Pulmonary artery endothelial cell (primary cell): ENCODE results near the gene TOP2B. TPM values are rescaled to one million over a fixed set of nuclear protein-coding genes. Genes with fewer than 3 reads are reported as not detected.

Experiments used
- DNase-seq: peaks from one replicate; pipeline ENCODE4 v3.0.0-alpha.2; 2011; ENCODE audit warnings: low read depth, low spot score
- total RNA-seq: library from RNA; depleted of rRNA; stranded (reverse); fragments of >200 nt; gene quantifications from 2 replicates; pipeline ENCODE4 v1.2.3, GENCODE V29; 2014

The TOP2B gene, protein sequence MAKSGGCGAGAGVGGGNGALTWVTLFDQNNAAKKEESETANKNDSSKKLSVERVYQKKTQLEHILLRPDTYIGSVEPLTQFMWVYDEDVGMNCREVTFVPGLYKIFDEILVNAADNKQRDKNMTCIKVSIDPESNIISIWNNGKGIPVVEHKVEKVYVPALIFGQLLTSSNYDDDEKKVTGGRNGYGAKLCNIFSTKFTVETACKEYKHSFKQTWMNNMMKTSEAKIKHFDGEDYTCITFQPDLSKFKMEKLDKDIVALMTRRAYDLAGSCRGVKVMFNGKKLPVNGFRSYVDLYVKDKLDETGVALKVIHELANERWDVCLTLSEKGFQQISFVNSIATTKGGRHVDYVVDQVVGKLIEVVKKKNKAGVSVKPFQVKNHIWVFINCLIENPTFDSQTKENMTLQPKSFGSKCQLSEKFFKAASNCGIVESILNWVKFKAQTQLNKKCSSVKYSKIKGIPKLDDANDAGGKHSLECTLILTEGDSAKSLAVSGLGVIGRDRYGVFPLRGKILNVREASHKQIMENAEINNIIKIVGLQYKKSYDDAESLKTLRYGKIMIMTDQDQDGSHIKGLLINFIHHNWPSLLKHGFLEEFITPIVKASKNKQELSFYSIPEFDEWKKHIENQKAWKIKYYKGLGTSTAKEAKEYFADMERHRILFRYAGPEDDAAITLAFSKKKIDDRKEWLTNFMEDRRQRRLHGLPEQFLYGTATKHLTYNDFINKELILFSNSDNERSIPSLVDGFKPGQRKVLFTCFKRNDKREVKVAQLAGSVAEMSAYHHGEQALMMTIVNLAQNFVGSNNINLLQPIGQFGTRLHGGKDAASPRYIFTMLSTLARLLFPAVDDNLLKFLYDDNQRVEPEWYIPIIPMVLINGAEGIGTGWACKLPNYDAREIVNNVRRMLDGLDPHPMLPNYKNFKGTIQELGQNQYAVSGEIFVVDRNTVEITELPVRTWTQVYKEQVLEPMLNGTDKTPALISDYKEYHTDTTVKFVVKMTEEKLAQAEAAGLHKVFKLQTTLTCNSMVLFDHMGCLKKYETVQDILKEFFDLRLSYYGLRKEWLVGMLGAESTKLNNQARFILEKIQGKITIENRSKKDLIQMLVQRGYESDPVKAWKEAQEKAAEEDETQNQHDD (N-terminal part only)
- 91.0 and 105 TPM in 2 replicates for total RNA-seq

DNA sequence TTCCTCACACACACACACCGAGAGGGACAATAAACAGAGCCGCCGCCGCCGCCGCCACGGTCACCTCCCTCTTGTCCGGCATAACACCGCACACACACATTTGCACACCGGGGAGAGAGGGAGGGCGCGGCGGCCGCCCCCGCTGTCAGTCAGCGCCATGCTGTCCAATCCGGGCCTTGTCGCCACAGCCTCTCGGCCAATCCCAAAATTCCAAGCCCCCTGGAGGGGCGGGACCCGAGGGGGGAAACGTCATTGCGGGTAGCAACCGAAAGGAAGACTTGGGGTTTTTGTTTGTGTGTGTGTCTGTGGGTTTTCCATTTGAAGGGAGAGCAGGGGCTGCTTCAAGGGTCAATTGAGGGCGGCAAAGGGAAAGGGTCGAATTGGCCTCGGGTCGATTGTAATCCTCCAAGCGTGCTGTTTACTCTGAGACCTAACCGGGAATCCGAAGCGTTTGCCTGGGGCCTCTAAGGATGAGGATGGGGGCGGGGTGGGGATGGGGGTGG, at the start of gene TOP2B:
Gene TOP2B (minus strand): TSS at position 96 of the 503 bp plus-strand sequence. CDS start 610 bp downstream, outside the sequence.
- DNase-seq = peak; percentile 82

GRCh38 chr3:25713341-25713985, 48.8 kb upstream of the TOP2B start:
- DNase-seq = no peak

DNA sequence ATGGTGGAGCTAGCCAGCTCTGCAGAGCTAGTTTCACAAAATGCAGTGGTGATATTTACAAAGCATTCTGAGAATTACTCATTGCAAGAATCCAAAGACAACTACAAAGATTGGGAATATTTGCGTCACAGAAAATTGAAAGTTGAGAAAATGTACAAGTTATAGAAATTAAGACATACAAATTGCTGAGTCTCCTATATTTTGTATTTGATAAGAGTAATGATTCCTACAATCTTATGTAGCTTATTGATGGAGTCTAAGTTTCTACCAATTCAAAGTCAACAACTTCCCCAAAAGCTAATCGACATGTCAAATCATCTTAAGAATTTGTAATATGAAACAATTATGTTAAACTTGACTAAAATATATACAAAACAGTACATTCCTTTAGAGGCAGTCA, 46.4 kb upstream of the TOP2B start:
- no peak for DNase-seq

GRCh38 chr3:25708036-25708435, 43.3 kb upstream of the TOP2B start:
- DNase-seq = no peak

DNA sequence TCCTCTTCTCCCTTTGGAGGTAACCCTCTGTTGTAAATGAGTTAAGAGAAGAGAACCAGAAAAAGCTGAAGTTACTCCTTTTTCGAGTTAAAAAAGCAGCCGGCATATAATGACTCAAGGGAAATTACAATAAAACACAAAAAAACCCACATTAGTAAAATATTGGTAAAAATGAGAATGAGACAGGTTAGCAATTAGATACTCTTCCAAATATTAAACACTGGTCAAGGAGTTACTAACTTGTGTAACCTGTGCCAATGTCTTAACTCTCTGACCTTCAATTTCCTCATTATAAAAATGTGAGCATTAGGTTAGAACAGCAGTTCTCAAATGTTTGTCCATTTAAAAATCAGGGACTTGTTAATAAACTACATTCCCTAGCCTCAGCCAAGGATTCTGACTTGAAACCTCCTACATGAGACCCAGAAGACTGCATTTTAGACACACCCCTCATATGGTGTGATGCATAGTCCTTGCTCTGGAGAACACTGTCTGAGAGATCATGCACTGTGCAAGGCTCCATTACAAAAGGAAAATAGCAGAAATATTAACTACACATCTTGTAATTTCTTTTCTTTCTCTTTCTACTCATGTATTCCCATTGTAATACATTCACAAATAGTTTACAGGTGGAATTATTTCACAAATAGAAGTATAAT, 42.7 kb upstream of the TOP2B start:
- no peak for DNase-seq

- no peak for DNase-seq
Measured at GRCh38 chr3:25706213-25706612, 41.5 kb upstream of the TOP2B start.

- DNase-seq = no peak
Measured at GRCh38 chr3:25697553-25697952, 32.8 kb upstream of the TOP2B start.

DNA sequence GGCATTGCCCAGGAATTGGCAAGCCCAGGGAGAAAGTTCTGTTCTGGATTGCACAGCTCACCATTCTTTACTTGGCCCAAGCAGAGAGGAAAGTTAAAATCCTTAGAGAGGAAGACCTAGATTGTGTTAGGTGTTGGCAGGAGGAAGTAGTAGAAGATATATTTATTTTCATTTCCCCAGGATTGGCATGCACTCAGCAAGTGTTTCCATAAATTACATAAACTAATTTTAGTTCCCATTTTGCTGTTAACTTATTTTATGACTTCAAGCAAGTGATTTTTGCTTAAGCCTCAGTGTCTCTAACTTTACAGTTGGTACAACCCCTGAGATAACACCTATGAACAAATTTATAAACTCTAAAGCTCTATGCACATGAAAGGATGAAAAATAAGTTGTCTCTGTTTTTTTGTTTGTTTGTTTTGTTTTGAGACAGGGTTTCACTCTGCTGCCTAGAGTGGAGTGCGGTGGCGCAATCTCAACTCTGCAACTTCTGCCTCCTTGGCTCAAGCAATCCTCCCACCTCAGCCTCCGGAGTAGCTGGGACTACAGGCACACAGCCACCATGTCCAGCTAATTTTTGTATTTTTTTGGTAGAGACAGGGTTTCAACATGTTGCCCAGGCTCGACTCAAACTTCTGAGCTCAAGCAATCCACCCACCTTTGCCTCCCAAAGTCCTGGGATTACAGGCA, 31.2 kb upstream of the TOP2B start:
- DNase-seq = no peak

- DNase-seq = no peak
Measured at GRCh38 chr3:25693238-25693637, 28.5 kb upstream of the TOP2B start.

- no peak for DNase-seq
Measured at GRCh38 chr3:25692341-25692740, 27.6 kb upstream of the TOP2B start.

- DNase-seq = no peak
Measured at GRCh38 chr3:25690768-25691533, 26.2 kb upstream of the TOP2B start.

DNA sequence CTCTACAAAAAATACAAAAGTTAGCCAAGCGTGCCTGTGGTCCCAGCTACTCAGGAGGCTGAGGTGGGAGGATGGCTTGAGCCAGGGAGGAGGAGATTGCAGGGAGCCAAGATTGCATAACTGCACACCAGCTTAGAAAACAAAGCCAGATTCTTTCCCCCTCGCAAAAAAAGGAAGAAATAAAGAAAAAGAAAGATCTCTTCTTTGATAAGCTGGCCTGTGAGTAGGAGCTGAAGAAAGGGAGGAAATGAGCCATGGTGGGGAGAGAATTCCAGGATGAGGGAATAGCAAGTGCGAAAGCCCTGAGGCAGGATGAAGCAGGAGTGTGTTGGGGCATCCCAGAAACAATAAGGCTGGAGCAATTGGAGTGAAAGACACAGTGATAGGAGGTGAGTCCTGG, 24.5 kb upstream of the TOP2B start:
- DNase-seq = peak; percentile 53

DNA sequence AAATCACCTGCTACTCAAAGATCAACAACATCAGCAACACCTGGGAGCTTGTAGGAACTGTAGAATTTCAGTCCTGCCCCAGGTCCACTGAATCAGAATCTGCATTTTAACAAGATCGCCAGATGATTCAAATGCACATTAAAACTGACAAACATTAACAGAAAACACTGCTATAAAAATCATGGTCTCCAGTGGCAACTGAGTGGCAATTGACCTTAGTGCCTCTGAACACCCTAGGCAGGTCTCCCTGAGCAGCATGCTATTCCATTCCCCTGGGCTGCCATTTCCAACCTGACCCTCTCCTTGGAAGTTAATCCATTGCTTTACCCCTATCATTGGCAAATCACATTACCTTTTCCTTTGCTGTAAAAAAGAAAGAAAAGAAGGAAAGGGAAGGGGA, 23.0 kb upstream of the TOP2B start:
- DNase-seq = no peak

DNA sequence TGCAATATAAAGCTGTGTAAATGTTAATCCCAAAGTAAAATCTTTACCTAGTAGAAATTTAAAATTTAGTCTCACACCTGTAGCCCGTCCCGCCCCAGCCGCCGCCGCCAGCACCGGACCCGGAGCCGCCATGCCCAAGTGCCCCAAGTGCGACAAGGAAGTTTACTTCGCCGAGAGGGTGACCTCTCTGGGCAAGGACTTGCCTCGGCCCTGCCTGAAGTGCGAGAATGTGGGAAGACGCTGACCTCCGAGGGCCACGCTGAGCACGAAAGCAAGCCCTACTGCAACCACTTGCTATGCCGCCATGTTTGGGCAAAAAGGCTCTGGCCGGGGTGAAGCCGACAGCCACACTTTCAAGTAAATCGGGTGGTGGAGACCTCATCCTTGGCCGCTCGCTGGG, 22.1 kb upstream of the TOP2B start:
- DNase-seq = no peak

GRCh38 chr3:25683882-25684281, 19.2 kb upstream of the TOP2B start:
- DNase-seq = no peak

DNA sequence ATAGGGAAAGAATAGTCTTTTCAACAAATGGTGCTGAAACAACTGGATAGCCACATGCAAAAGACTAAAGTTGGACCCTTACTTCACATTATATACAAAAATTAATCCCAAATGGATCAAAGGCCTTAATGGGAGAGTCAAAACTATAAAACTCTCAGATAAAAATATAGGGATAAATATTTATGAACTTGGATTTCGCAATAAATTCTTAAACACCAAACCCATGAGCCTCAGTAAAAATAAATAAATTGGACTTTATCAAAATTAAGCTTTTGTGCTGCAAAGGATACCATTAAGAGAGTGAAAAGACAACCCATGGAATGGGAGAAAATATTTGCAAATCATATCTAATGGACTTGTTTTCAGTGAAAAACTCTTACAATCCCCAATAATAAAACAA, 18.7 kb upstream of the TOP2B start:
- DNase-seq = no peak

DNA sequence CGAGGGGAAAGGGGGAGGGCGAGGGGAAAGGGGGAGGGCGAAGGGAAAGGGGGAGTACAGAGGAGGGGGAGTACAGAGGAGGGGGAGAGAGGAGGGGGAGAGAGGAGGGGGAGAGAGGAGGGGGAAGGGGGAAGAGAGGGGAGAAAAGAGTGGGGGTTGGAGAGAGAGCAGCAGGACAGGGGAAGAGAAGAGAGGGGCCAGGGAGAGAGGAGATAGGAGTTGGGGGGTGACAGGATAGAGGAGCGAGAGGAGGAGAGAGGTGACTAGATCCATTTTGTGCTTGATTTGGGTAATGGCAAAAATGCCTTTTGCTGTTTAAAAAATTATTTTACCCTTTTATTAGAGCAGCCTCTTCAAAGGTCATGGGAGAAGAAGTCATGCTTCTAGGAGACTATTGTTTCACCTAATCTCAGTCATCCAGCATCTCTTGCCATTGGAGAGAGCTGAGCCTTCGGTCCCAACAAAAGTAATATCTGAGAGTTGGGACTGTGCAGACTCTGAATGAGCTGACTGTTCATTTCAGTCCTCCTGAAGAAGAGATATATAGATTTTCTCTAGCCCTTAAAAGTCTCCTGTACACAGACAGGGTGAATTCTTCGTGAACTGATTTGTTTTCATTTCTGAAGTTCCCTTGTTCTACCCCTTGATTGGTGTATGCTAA, 15.1 kb upstream of the TOP2B start:
- no peak for DNase-seq

DNA sequence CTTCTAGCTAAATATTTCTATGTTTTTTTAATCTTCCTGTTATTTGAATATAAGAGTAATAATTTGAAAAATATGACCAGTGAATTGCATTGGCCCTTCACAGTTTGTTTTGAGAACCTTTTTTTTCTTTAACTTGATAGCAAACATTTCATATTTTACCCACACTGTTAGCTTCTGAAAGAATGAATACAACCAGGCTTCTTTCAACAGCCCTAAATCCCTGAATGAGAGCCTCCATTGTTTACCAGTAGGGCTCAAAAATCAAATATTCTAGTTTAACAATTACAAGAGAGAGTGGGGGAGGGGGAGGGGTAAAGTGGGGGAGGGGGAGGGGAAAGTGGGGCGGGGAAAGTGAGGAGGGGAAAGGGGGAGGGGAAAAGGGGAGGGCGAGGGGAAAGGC, 14.5 kb upstream of the TOP2B start:
- DNase-seq = no peak

DNA sequence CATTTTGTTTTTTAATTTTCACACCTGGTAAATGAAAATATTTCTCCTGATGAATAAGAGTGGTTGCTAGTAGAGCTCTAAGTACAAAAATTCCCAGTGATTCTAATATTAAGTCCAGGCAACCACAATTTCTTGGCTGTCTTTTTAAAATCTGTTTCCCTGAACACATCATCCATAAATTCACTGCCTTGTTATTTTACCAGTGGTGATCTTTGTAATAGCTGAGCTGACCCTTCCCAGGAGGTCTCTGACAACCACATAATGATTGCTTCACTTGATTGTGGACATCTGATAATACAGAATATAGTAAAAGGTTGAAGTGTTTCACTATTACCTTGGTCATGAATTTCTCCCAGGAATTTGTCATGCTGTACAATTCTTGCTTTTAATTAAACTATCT, 13.9 kb upstream of the TOP2B start:
- no peak for DNase-seq
